GM12873 (cell line): ENCODE measurements around the gene RAPGEF6.

Experiments used
- TF ChIP-seq, protein P1 (sequence below): IDR thresholded peaks from 2 replicates; pipeline ENCODE4 v1.5.1; 2012; ENCODE audit warnings: low read depth, mild to moderate bottlenecking, moderate library complexity, low read length, control low read depth; ENCODE audit not compliant: insufficient read depth; ENCODE audit errors: missing control alignments

The RAPGEF6 gene

GRCh38 chr5:131525805-131526204, 109.2 kb downstream of the RAPGEF6 start:
- TF ChIP-seq, protein P1, sequence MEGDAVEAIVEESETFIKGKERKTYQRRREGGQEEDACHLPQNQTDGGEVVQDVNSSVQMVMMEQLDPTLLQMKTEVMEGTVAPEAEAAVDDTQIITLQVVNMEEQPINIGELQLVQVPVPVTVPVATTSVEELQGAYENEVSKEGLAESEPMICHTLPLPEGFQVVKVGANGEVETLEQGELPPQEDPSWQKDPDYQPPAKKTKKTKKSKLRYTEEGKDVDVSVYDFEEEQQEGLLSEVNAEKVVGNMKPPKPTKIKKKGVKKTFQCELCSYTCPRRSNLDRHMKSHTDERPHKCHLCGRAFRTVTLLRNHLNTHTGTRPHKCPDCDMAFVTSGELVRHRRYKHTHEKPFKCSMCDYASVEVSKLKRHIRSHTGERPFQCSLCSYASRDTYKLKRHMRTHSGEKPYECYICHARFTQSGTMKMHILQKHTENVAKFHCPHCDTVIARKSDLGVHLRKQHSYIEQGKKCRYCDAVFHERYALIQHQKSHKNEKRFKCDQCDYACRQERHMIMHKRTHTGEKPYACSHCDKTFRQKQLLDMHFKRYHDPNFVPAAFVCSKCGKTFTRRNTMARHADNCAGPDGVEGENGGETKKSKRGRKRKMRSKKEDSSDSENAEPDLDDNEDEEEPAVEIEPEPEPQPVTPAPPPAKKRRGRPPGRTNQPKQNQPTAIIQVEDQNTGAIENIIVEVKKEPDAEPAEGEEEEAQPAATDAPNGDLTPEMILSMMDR = no peak

GRCh38 chr5:131524431-131524830, 110.6 kb downstream of the RAPGEF6 start:
- TF ChIP-seq, protein P1 = no peak

DNA sequence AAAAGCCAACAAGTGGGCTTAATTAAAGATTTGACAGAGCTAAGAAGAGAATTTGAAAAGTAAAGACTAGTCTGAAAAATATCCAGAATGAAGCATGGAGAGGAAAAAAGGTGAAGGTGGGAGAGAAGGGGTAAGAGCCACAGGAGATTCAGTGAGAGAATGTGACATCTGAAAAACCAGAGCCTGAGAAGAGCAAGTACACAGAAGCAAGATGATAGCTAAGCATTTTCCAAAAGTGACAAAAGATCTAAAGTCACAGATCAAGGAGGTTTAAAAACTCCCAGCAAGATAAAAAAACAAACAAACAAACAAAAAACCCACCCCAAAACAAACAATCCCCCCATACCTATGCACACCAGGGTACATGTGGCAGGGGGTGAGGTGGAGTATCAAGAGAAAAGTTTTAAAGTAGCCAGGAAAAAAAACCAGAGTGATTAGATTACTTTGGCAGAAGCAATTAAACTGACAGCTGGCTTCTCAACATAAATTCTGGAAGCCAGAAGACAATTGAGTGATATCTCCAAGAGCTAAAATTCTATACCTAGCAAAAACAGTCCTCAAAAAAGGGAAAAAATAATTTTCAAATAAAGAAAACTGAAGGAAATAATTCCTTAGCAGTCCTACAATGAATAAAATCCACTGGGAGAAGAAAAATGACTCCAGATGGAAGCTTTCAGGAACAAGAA, 111.4 kb downstream of the RAPGEF6 start:
- TF ChIP-seq, protein P1 = no peak

DNA sequence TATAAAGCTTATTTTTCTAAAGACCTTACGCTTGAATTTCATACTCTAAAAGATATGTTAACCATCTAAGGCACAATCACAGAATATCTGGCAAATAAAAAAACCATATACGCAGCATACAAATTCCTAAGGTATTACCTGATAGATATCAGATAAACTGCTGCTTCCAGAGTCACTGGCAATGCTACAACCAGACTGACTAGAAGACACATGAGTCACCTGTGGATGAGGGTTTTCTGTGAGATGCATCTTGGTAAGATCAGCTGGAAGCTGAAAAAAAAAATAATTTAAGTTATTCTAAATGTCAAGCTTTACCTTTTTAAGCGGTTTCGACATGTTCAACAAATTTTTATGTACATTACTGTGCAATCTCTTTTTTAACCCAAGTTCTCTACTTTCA, 113.8 kb downstream of the RAPGEF6 start:
- TF ChIP-seq, protein P1 = no peak

GRCh38 chr5:131515348-131515747, 119.7 kb downstream of the RAPGEF6 start:
- TF ChIP-seq, protein P1 = no peak

GRCh38 chr5:131514316-131515283, 120.4 kb downstream of the RAPGEF6 start:
- TF ChIP-seq, protein P1 = no peak

GRCh38 chr5:131513780-131514179, 121.2 kb downstream of the RAPGEF6 start:
- TF ChIP-seq, protein P1 = no peak
